ENCODE results near the gene SCMH1. TPM values are rescaled to one million over a fixed set of nuclear protein-coding genes. Genes with fewer than 3 reads are reported as not detected.
"Not testable (repeated sequence)": the region's sequence is repeated elsewhere in the genome, so short reads cannot be mapped to it uniquely, and the experiment has no call there.

SCMH1 gene
- total and polyA plus RNA-seq, 7 donors: 16.2 to 39.4 (median 28.3) TPM

DNA sequence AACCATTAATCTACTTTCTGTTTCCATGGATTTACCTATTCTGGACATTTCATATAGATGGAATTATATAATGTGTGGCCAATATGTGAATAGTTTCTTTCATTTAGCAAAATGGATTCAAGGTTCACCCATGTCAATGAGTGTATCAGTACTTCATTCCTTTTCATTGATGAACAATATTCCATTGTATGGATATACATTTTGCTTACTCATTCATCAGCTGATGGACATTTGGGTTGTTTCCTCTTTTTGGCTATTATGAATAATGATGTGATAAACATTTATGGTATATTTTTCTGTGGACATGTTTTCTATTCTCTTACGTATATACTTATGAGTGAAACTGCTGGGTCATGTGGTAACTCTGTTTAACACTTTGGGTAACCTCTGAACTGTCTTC lies 97.8 kb downstream of the SCMH1 start:
- Histone ChIP-seq H3K9me3 (peaks cover 13% of the 10 kb centered on the region), H3K36me3 (ENCODE audit: insufficient read depth in 1 of 2, low read depth in 1 of 2) (peaks cover 8 to 48% of the 10 kb centered on the region in 2 donors), H3K27ac (no peak overlapping the region), H3K4me3 (no peak overlapping the region), H3K27me3 (ENCODE audit: insufficient read depth in 3 of 3, low read length in 2 of 3) (no peaks in the 10 kb centered on the region), H3K4me1 (no peaks in the 10 kb centered on the region)
- DNase-seq: no peak
- intact Hi-C loops (cut with DNase I): no loop called here
- ATAC-seq: no peak
- TF ChIP-seq, protein P1, sequence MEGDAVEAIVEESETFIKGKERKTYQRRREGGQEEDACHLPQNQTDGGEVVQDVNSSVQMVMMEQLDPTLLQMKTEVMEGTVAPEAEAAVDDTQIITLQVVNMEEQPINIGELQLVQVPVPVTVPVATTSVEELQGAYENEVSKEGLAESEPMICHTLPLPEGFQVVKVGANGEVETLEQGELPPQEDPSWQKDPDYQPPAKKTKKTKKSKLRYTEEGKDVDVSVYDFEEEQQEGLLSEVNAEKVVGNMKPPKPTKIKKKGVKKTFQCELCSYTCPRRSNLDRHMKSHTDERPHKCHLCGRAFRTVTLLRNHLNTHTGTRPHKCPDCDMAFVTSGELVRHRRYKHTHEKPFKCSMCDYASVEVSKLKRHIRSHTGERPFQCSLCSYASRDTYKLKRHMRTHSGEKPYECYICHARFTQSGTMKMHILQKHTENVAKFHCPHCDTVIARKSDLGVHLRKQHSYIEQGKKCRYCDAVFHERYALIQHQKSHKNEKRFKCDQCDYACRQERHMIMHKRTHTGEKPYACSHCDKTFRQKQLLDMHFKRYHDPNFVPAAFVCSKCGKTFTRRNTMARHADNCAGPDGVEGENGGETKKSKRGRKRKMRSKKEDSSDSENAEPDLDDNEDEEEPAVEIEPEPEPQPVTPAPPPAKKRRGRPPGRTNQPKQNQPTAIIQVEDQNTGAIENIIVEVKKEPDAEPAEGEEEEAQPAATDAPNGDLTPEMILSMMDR (IDR thresholded peaks at IDR 0.05): no peak
- 95 to 97% (median 96%) methylated on average over 1 of the region's 1 CpG for WGBS, 3 donors

DNA sequence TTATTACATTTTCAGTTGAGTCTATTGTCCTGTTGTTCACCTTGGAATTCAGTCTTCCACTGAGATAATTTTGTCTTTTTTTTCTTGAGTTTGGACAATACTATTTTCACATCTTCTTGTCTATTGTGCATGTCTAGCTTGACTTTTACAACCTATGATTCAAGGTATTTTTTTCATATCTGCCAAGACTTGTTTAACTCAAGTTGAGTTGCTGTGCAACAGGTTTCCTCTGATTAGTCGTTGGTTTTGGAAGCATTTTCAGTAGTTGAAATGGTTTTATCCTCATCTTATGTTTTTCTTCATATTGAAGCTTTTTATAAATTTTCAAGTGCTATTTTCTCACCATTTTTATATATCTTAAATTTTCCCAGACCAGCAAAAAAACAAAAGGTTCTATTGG lies 103.6 kb downstream of the SCMH1 start:
- intact Hi-C loops (cut with DNase I): no loop called here
- TF ChIP-seq, protein P1 (IDR thresholded peaks at IDR 0.05): no peak
- no peak for ATAC-seq
- Histone ChIP-seq H3K4me1 (no peaks in the 10 kb centered on the region), H3K4me3 (no peak overlapping the region), H3K27me3 (ENCODE audit: insufficient read depth in 3 of 3, low read length in 2 of 3) (no peaks in the 10 kb centered on the region), H3K36me3 (ENCODE audit: insufficient read depth in 1 of 2, low read depth in 1 of 2) (peaks cover 8 to 19% of the 10 kb centered on the region in 2 donors), H3K9me3 (peaks cover 13% of the 10 kb centered on the region), H3K27ac (no peak overlapping the region)
- 97 to 98% (median 97%) methylated on average over 1 of the region's 1 CpG for WGBS, 3 donors
- DNase-seq: no peak

DNA sequence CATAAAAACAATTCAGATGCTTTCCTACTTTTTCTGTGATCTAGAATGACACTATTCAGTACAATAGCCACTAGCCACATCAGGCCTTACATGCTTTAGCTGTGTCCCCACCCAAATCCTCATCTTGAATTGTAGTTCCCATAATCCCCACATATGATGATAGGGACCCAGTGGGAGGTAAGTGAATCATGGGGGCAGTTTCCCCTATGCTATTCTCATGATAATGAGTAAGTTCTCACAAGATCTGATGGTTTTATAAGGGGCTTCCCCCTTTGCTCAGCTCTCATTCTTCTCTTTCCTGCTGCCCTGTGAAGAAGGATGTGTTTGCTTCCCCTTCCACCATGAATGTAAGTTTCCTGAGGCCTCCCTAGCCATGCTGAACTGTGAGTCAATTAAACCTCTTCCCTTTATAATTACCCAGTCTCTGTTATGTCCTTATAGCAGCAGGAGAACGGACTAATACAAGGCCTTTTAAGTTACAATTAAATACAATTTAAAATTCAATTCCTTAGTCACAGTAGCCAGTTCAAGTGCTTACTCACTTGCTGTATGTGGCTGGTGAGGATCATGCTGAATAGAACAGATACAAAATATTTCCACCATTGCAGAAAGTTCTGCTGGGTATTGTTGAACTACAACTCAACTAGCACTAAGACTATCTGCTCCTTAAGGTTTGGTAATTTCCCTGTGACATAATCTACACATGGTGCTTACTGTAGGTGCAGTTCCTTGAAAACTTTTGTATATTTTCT lies 106.7 kb downstream of the SCMH1 start:
- DNase-seq (no peak), ATAC-seq (no peak)
- peaks cover 0 to 10% of the 10 kb centered on the region in 2 donors for H3K36me3 ChIP-seq (ENCODE audit: insufficient read depth in 1 of 2, low read depth in 1 of 2)
- intact Hi-C loops (cut with DNase I): no loop called here
- TF ChIP-seq, protein P1 (IDR thresholded peaks at IDR 0.05): no peak
- peaks cover under 1% of the 10 kb centered on the region for H3K9me3 ChIP-seq
- H3K4me3 ChIP-seq: no peak overlapping the region
- WGBS, 3 donors: 97 to 100% (median 98%) methylated on average over 1 of the region's 1 CpG
- no peak overlapping the region for H3K27ac ChIP-seq
- no peaks in the 10 kb centered on the region for H3K27me3 ChIP-seq (ENCODE audit: insufficient read depth in 3 of 3, low read length in 2 of 3)
- no peaks in the 10 kb centered on the region for H3K4me1 ChIP-seq

DNA sequence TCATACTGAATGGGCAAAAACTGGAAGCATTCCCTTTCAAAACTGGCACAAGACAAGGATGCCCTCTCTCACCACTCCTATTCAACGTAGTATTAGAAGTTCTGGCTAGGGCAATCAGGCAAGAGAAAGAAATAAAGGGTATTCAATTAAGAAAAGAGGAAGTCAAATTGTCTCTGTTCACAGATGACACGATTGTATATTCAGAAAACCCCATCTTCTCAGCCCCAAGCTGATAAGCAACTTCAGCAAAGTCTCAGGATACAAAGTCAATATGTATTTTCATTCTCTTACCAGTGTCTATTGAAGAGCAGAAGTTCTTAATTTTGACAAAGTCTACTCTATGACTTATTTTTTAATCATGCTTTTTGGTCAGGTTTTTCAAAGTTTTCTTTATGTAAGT lies 107.8 kb downstream of the SCMH1 start:
- intact Hi-C loops (cut with DNase I); H3K36me3 ChIP-seq (ENCODE audit: insufficient read depth in 1 of 2, low read depth in 1 of 2); H3K4me3 ChIP-seq; H3K9me3 ChIP-seq; H3K27me3 ChIP-seq (ENCODE audit: insufficient read depth in 3 of 3, low read length in 2 of 3); H3K27ac ChIP-seq; H3K4me1 ChIP-seq; ATAC-seq; DNase-seq: not testable (repeated sequence)
- WGBS, 3 donors: 93 to 97% (median 93%) methylated on average over 2 of the region's 2 CpGs

DNA sequence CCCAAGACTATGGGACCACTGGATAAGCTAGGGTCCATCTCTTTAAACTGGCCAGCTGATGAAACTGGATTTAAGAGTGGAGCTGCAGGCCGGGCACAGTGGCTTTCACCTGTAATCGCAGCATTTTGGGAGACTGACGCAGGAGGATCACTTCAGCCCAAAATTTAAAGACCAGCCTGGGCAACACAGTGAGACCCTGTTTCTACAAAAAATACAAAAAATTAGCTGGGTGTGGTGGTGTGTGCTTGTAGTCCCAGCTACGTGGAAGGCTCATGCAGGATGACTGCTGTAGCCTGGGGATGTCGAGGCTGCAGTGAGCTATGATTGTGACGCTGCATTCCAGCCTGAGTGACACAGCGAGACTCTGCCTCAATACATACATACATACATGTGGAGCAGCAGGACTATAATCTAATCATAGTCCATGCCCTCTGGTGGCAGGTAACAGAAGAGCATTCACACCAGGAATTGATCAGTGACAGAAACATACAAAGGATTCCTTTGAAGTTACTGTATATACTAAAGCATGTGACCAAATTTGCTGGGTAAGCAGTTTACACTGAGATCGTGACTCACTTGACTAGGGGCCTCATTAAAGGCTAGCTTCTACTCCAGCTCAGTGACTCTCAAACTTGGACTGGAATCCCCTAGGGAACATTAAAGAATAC lies 119.1 kb downstream of the SCMH1 start:
- ATAC-seq: peak; percentile 28 to 73 (median 70)
- no peaks in the 10 kb centered on the region for H3K9me3 ChIP-seq
- no peak overlapping the region for H3K27ac ChIP-seq
- no peaks in the 10 kb centered on the region for H3K4me1 ChIP-seq
- intact Hi-C loops (cut with DNase I): no loop called here
- TF ChIP-seq, protein P1 (IDR thresholded peaks at IDR 0.05): peak; percentile 46
- H3K4me3 ChIP-seq: no peak overlapping the region
- 83 to 88% (median 87%) methylated on average over 8 of the region's 8 CpGs for WGBS, 3 donors
- no peaks in the 10 kb centered on the region for H3K36me3 ChIP-seq (ENCODE audit: insufficient read depth in 1 of 2, low read depth in 1 of 2)
- DNase-seq: no peak
- H3K27me3 ChIP-seq (ENCODE audit: insufficient read depth in 3 of 3, low read length in 2 of 3): no peaks in the 10 kb centered on the region

Data from psoas muscle (tissue), 8 donors.